ENCODE measurements around the gene HDGFL1. TPM values are rescaled to one million over a fixed set of nuclear protein-coding genes. Genes with fewer than 3 reads are reported as not detected.

The HDGFL1 gene
- polyA plus RNA-seq, 2 of the 4 experiments (the other 2 are of a cell fraction), result not detected

- ATAC-seq, result no peak
Measured at GRCh38 chr6:22598339-22598738, 29.0 kb downstream of the HDGFL1 start.

GRCh38 chr6:22600059-22600458, 30.7 kb downstream of the HDGFL1 start:
- DNase-seq (ENCODE audit: low read depth in 1 of 2, low spot score in 1 of 2), result peak in 1 of 2 experiments; percentile 32
- H3K9me3 ChIP-seq, result peaks cover 5% of the 10 kb centered on the region; the same call in 1 of the 3 replicates
- no peak; a peak in 1 of 6 replicates for ATAC-seq
- peaks cover 36% of the 10 kb centered on the region for H3K4me1 ChIP-seq
- ChIA-PET POLR2A (no interaction called here), CTCF (no interaction called here)
- H3K27ac ChIP-seq, result peak overlapping the region; percentile 62 to 72; a peak in 5 of 6 replicates
- no peak overlapping the region for H3K4me3 ChIP-seq
- TF ChIP-seq ZC3H11A (IDR thresholded peaks at IDR 0.05) (no peak), MAZ (IDR thresholded peaks at IDR 0.05; ENCODE audit: borderline replicate concordance, low read depth, low read length) (no peak), RAD21 (conservative IDR thresholded peaks at IDR 0.05 in 1 of 2, IDR thresholded peaks at IDR 0.05 in 1 of 2) (no peak), FOSB (CRISPR knock-in tag; IDR thresholded peaks at IDR 0.05) (no peak), ESRRA (IDR thresholded peaks at IDR 0.05; ENCODE audit: borderline replicate concordance, low read length) (no peak), ZFP36 (IDR thresholded peaks at IDR 0.05; ENCODE audit: borderline replicate concordance, partially characterized antibody) (no peak), TP53 (CRISPR knock-in tag; IDR thresholded peaks at IDR 0.05) (no peak), USF2 (IDR thresholded peaks at IDR 0.05) (no peak), HDAC2 (IDR thresholded peaks at IDR 0.05) (no peak), FOSL2 (IDR thresholded peaks at IDR 0.05) (no peak), FOSL2 (CRISPR knock-in tag; IDR thresholded peaks at IDR 0.05) (no peak)
- H3K4me2 ChIP-seq, result peak overlapping the region; percentile 41
- FAIRE-seq, result no peak
- 12% methylated on average over 4 of the region's 4 CpGs for WGBS (ENCODE audit: missing lambda C conversion rate)

More at GRCh38 chr6:22598339-22598738, 29.0 kb downstream of the HDGFL1 start:
- 86% methylated on average over 4 of the region's 4 CpGs for WGBS (ENCODE audit: missing lambda C conversion rate)
- ChIA-PET POLR2A (no interaction called here), CTCF (no interaction called here)
- peak overlapping the region; percentile 39; the same call in 2 of the 3 replicates for H3K4me2 ChIP-seq
- H3K27ac ChIP-seq, result peak overlapping the region; percentile 31 to 47; a peak in 4 of 6 replicates
- DNase-seq (ENCODE audit: low read depth in 1 of 2, low spot score in 1 of 2) (no peak), FAIRE-seq (no peak)
- H3K9me3 ChIP-seq, result peaks cover 5% of the 10 kb centered on the region; the same call in 1 of the 3 replicates
- H3K4me1 ChIP-seq, result peaks cover 36% of the 10 kb centered on the region
- TF ChIP-seq BCL3 (IDR thresholded peaks at IDR 0.05) (no peak), PHF8 (IDR thresholded peaks at IDR 0.05; ENCODE audit: borderline replicate concordance, low read depth) (no peak), USF2 (IDR thresholded peaks at IDR 0.05) (no peak), FOSB (CRISPR knock-in tag; IDR thresholded peaks at IDR 0.05) (no peak), POLR2AphosphoS2 (conservative IDR thresholded peaks at IDR 0.05; ENCODE audit: low read length) (no peak), EP300 (IDR thresholded peaks at IDR 0.05) (no peak), EHF (CRISPR knock-in tag; IDR thresholded peaks at IDR 0.05) (no peak), REST (IDR thresholded peaks at IDR 0.05) (no peak), KDM5A (IDR thresholded peaks at IDR 0.05) (no peak)
- no peak overlapping the region for H3K4me3 ChIP-seq
